ENCODE measurements around the gene TMPRSS4.

GRCh38 chr11:118151431-118151830, 74.6 kb downstream of the TMPRSS4 start:
- TF ChIP-seq CTCF (IDR thresholded peaks at IDR 0.05): no peak
- TF ChIP-seq ATF1 (CRISPR knock-in tag; IDR thresholded peaks at IDR 0.05): no peak
- no peak for TF ChIP-seq IRF2 (CRISPR knock-in tag; IDR thresholded peaks at IDR 0.05; ENCODE audit: borderline replicate concordance, low read depth)
- TF ChIP-seq TEAD4 (CRISPR knock-in tag; IDR thresholded peaks at IDR 0.05): no peak
- no peak for TF ChIP-seq CREB1 (CRISPR knock-in tag; IDR thresholded peaks at IDR 0.05)
- TF ChIP-seq ZNF512 (CRISPR knock-in tag; IDR thresholded peaks at IDR 0.05; ENCODE audit: borderline replicate concordance): no peak
- no peak for TF ChIP-seq RORB (CRISPR knock-in tag; IDR thresholded peaks at IDR 0.05)
- TF ChIP-seq NFYB (CRISPR knock-in tag; conservative IDR thresholded peaks at IDR 0.05; ENCODE audit: low read depth): no peak
- TF ChIP-seq USF1 (CRISPR knock-in tag; IDR thresholded peaks at IDR 0.05): no peak

Data from WTC11 (cell line).